GM20000 (cell line): ENCODE measurements around the gene CASK.

Experiments
- DNase-seq: peaks from one replicate; pipeline ENCODE4 v3.0.0; 2012; ENCODE audit warnings: low spot score
- TF ChIP-seq, protein P1 (sequence below): IDR thresholded peaks from 2 replicates; pipeline ENCODE4 v1.5.1; 2012; ENCODE audit warnings: mild to moderate bottlenecking, control low read depth; ENCODE audit errors: extremely low read depth, missing control alignments

Gene CASK

DNA sequence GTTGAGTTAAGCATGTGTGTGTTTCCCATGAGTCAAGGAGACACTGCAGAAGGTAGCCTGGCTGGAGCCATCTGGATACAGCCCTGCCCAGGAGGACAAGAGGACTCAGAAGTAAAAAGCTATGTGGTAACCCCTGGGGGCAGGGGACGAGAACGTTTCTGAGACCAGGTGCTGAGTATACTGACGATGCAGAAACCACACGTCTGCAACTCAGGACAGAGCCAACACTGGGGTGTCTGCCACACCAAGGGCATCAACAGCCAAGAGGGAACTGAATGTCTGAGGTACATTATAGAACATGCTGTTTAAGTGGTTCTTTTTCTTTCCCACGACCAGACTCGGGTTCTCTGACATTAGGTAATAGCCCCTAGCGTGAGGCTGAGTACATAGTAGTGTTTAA is 328.7 kb downstream of the CASK start:
- TF ChIP-seq, protein P1, sequence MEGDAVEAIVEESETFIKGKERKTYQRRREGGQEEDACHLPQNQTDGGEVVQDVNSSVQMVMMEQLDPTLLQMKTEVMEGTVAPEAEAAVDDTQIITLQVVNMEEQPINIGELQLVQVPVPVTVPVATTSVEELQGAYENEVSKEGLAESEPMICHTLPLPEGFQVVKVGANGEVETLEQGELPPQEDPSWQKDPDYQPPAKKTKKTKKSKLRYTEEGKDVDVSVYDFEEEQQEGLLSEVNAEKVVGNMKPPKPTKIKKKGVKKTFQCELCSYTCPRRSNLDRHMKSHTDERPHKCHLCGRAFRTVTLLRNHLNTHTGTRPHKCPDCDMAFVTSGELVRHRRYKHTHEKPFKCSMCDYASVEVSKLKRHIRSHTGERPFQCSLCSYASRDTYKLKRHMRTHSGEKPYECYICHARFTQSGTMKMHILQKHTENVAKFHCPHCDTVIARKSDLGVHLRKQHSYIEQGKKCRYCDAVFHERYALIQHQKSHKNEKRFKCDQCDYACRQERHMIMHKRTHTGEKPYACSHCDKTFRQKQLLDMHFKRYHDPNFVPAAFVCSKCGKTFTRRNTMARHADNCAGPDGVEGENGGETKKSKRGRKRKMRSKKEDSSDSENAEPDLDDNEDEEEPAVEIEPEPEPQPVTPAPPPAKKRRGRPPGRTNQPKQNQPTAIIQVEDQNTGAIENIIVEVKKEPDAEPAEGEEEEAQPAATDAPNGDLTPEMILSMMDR: no peak
- no peak for DNase-seq

DNA sequence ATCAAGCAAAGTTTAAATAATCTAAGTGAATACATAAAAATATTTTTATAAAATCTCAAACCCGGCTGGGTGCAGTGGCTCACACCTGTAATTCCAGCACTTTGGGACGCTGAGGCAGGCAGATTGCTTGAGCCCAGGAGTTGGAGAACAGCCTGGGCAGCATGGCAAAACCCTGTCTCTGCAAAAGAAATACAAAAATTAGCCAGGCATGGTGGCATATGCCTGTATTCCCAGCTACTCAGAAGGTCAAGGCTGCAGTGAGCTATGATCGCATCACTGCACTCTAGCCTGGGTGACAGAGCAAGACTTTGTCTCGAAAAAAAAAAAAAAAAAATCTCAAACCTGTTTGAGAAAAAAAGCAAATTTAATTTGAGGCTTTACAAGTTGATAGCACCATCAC is 331.4 kb downstream of the CASK start:
- TF ChIP-seq, protein P1: no peak
- no peak for DNase-seq

DNA sequence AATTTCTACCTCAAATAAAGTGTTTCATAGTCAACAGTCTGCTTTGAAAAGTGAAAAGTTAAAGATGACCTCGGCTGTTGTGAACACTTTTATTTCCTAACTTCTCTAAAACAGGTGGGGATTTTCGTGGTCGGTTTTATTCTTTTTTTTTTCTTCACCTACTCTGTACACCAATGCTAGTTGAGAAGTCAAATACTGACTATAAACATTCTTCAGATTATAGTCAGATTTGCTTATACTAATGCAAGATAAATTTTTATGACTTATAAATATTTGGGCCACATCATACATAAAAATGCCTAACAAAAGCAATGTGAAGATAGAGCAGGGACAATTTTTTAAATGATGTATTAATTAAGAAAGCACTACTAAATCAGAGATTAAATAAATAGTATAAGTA is 332.7 kb downstream of the CASK start:
- TF ChIP-seq, protein P1: no peak
- no peak for DNase-seq

DNA sequence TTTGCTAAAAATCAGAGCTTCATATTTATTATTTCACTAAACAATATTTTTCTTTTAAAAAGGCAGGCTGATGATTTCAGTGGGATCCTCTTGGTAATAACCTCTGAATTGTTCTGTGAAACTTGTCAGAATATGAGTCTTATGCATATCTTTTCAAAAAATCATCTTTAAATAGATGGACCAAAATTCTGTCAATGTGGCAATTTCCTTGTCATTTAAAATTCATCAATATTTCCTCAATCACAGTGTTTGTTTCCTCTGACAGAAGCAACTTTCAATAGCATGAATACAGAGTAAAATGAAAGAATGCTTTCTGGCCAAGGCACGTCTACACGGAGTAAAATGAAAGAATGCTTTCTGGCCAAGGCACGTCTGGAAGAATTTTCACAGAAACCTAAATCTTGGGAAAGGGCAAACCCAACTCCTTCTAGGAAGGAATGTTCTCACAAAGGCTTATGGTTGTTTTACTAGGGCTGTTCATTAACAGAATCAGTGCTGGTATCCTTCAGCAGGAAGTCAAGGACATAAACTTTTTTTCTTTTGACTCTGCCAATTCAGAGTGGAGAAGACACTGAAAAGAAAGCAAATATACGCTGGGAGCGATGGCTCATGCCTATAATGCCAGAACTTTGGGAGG is 333.6 kb downstream of the CASK start:
- TF ChIP-seq, protein P1: no peak
- no peak for DNase-seq

DNA sequence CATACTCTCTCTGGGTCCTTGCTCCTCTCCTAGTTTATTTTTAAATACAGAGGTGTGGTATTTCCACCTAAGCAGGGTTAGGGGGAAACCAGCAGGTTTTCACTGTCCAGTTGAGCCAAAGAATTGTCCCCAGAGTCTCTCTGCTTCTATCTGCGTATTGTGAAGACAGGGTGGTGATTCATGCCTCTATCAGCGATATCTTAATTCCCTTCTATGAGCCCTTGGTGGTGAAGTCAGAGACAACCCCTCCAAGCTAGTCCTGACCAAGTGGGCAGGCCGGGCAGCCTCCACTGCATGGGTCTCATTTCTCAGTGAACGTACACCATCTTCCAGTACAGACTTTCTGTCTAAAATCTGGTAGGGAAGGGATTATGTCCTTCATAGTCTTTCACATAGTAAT is 335.1 kb downstream of the CASK start:
- TF ChIP-seq, protein P1: no peak
- no peak for DNase-seq

DNA sequence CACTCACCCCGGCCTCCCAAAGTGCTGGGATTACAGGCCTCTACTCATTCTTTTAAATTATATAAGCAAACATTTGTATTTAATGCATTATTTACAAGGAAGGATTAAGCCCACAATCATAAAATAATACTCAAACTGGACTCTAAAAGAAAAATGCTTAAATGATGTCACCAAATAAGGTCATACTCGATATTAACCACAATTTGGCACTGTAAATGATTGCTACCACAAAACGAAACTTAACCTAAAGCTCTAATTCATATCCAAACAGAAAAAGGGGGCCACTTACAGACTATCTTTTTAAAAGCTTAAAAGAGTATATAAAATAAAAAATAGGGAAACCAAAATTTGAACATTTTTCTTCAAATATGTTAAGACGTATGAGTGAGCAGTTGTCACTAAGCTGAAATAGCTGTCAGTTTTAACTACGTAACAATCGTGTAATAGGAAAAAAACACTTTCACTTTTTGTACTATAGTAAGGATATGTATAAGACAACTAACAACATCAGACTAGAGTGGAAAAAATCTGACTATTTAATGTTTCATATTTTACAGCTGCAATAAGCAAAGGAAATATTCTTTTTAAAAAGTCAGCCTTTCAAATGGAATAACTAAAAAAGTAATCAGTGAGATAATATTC is 342.8 kb downstream of the CASK start:
- DNase-seq: no peak
- TF ChIP-seq, protein P1: no peak

DNA sequence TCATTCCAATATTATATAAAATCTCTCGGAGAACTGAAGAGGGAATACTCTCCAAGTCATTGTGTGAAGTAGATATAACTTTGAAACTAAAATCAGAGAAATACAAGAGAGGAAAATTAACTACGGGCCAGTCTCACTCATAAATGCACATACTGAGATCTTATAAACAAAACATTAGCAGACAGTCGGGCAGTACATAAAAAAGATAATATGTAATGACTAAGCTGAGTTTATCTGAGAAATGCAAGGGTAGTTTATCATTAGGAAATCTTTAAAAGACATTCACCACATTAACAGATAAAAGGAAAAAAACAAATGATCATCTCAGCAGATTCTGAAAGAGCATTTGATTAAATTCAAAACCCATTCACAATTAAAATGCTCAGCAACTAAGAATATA is 359.5 kb downstream of the CASK start:
- DNase-seq: no peak
- TF ChIP-seq, protein P1: no peak
